SKM-1 treated with dmso at 0.1 percent for 144 hours (cell line): Measurements from ENCODE around the gene VGLL3.

ENCODE experiments used
- DNase-seq: peaks from one replicate; lab custom pipeline; 2025; ENCODE audit not compliant: unreplicated experiment; lab: John Stamatoyannopoulos, UW

The VGLL3 gene

GRCh38 chr3:86954747-86955146 lies 36.2 kb downstream of the VGLL3 start:
- DNase-seq = no peak

- DNase-seq = no peak
Measured at GRCh38 chr3:86954226-86954625, 36.7 kb downstream of the VGLL3 start.

- DNase-seq = no peak
Measured at GRCh38 chr3:86951322-86951721, 39.6 kb downstream of the VGLL3 start.

- no peak for DNase-seq
Measured at GRCh38 chr3:86950717-86951116, 40.2 kb downstream of the VGLL3 start.

GRCh38 chr3:86949850-86950249 lies 41.1 kb downstream of the VGLL3 start:
- no peak for DNase-seq

GRCh38 chr3:86948822-86949221 lies 42.1 kb downstream of the VGLL3 start:
- no peak for DNase-seq

- DNase-seq = no peak
Measured at GRCh38 chr3:86942206-86942605, 48.7 kb downstream of the VGLL3 start.

- DNase-seq = no peak
Measured at GRCh38 chr3:86938416-86939105, 52.4 kb downstream of the VGLL3 start.

GRCh38 chr3:86937306-86937791 lies 53.6 kb downstream of the VGLL3 start:
- DNase-seq = no peak

- DNase-seq = no peak
Measured at GRCh38 chr3:86934851-86935250, 56.1 kb downstream of the VGLL3 start.

GRCh38 chr3:86930831-86931230 lies 60.1 kb downstream of the VGLL3 start:
- no peak for DNase-seq

GRCh38 chr3:86930181-86930580 lies 60.8 kb downstream of the VGLL3 start:
- DNase-seq = no peak

GRCh38 chr3:86929046-86929445 lies 61.9 kb downstream of the VGLL3 start:
- no peak for DNase-seq

GRCh38 chr3:86923071-86923491 lies 67.9 kb downstream of the VGLL3 start:
- no peak for DNase-seq

GRCh38 chr3:86921971-86922680 lies 68.8 kb downstream of the VGLL3 start:
- no peak for DNase-seq

- no peak for DNase-seq
Measured at GRCh38 chr3:86914670-86915069, 76.3 kb downstream of the VGLL3 start.

- DNase-seq = no peak
Measured at GRCh38 chr3:86913160-86913559, 77.8 kb downstream of the VGLL3 start.

- DNase-seq = no peak
Measured at GRCh38 chr3:86895202-86895601, 95.7 kb downstream of the VGLL3 start.

GRCh38 chr3:86890741-86891396 lies 100.1 kb downstream of the VGLL3 start:
- DNase-seq = no peak
